Stimulated activated naive CD8-positive, alpha-beta T cell treated with anti-CD3 and anti-CD28 coated beads, Interleukin-15, amount 100 ng/mL, for 72 hours (primary cell): ENCODE results near the gene ROS1.

ENCODE experiments used
- ATAC-seq: fragments of 150-1000 bp; cut with Tn5 transposase; 2 replicates; pipeline ENCODE4 v1.10.0; 2021; ENCODE audit warnings: mild to moderate bottlenecking, moderate library complexity
- DNase-seq, 2 donors: peaks; one replicate each; pipeline ENCODE4 v3.0.0; 2021 to 2022
- H3K27ac Mint-ChIP-seq, 2 donors: one replicate each; pipeline ENCODE4 v1.8.0; 2022; ENCODE audit warnings: mild to moderate bottlenecking in 2 of 2, mixed read lengths in 2 of 2, moderate library complexity in 2 of 2
- H3K27me3 Mint-ChIP-seq: one replicate; pipeline ENCODE4 v1.8.0; 2022; ENCODE audit warnings: mixed read lengths
- H3K4me1 Mint-ChIP-seq: one replicate; pipeline ENCODE4 v1.8.0; 2022; ENCODE audit warnings: mild to moderate bottlenecking, mixed read lengths
- H3K4me3 Mint-ChIP-seq, 2 donors: one replicate each; pipeline ENCODE4 v1.8.0; 2022; ENCODE audit warnings: mild to moderate bottlenecking in 2 of 2, mixed read lengths in 2 of 2, moderate library complexity in 1 of 2
- H3K9me3 Mint-ChIP-seq, 2 donors: one replicate each; pipeline ENCODE4 v1.8.0; 2022; ENCODE audit warnings: mixed read lengths in 2 of 2

Gene ROS1

DNA sequence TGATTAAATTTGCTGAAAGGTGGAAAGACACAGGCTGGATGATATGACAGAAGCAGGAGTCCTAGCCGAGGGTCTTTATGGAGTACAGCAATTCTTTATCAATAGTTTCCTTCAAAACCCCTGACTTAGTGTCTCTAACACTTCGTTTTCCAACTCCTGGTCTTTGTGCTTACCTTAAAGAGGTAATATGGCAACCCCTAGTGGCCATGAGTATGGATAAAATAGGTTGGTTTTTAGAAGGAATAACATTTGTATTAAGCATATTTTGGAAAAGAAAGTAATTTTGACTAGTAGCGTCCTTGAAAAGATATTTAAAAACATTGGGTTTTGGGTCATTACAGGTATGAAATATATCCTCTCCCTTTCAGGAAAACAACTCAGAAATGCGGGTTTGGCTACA is 108.5 kb downstream of the ROS1 start:
- ATAC-seq (no peak), DNase-seq (no peak)
- no peaks in the 10 kb centered on the region for H3K4me1 Mint-ChIP-seq
- H3K27me3 Mint-ChIP-seq = peaks cover 17% of the 10 kb centered on the region
- H3K4me3 Mint-ChIP-seq = no peak overlapping the region
- H3K27ac Mint-ChIP-seq = no peak overlapping the region
- H3K9me3 Mint-ChIP-seq = no peaks in the 10 kb centered on the region

DNA sequence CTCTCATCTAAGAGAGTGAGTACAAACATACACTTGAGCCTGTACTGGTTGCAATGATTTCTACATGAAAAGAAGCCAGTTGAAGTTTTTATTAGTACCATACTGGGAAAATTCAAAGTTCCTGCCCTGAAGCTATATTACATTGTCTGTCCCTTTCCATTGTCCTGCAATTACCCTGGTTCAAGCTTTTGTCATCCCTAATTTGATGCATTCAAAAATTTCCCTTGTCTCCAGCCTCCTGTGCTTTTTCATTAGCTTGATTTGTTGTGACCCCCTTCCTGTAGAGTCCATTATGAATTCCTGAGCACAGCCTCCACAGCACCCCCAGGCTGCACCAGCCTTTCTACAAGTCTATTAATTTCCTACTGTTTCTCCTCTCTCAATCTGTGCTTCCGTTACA is 114.0 kb downstream of the ROS1 start:
- Mint-ChIP-seq H3K4me3 (no peak overlapping the region), H3K27me3 (peaks cover 33% of the 10 kb centered on the region), H3K27ac (no peak overlapping the region), H3K9me3 (no peaks in the 10 kb centered on the region), H3K4me1 (no peaks in the 10 kb centered on the region)
- DNase-seq (no peak), ATAC-seq (no peak)

DNA sequence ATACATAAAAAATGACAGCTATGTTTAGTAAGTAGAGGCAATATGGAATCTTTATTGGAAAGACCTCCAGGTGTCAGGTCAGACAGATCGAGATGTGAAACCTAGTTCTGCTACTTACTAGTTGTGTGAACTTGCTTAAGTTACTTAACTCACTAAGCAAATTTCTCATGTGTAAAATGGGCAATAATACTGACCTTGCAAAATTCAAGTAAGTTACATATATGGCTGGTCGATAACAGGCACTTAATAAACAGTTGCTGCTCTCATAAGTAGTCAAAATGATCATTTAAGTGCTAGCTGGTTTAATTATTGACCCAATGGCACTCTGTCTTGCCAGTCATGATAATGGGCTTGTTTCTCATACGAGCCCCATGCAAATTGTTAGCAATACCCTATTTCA is 114.4 kb downstream of the ROS1 start:
- ATAC-seq (no peak), DNase-seq (no peak)
- Mint-ChIP-seq H3K27ac (no peak overlapping the region), H3K4me1 (no peaks in the 10 kb centered on the region), H3K4me3 (no peak overlapping the region), H3K27me3 (peaks cover 33% of the 10 kb centered on the region), H3K9me3 (no peaks in the 10 kb centered on the region)

DNA sequence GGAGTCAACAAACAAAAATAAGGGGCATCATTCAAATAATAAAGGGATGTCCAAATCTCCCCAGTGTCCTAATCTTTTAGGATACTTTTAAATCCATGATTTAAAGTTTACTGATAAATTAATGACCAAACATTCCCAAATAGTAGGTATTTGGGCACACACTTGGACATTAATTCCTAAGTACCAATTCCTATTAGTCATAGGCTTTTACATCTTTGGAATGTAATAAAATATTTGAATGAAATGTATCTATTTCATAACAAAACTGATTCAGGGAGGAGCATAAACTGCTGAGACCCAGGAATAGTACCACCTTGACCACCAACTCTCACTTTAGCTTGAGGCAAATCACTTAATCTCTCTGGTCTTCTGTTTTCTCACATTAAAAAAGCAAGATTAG is 116.1 kb downstream of the ROS1 start:
- no peaks in the 10 kb centered on the region for H3K9me3 Mint-ChIP-seq
- DNase-seq (no peak), ATAC-seq (no peak)
- no peak overlapping the region for H3K27ac Mint-ChIP-seq
- H3K4me3 Mint-ChIP-seq = no peak overlapping the region
- peaks cover 21% of the 10 kb centered on the region for H3K27me3 Mint-ChIP-seq
- no peaks in the 10 kb centered on the region for H3K4me1 Mint-ChIP-seq

DNA sequence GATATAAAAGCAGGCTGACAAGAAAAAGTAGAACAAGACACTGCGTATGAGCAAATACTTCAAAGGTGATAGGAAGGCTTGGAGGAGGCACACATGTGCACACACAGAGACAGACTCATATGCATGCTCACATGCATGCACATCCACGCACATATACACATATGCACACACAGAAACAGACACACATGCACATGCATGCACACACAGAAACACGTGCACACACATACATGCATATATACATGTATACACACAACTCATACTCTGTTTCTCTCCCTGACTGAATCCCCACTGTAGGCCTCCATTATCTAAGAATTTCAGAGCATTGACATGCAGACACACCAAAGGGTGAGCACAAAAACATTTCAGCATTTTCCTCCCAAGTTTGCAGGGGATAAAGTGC is 116.7 kb downstream of the ROS1 start:
- H3K9me3 Mint-ChIP-seq = no peaks in the 10 kb centered on the region

DNA sequence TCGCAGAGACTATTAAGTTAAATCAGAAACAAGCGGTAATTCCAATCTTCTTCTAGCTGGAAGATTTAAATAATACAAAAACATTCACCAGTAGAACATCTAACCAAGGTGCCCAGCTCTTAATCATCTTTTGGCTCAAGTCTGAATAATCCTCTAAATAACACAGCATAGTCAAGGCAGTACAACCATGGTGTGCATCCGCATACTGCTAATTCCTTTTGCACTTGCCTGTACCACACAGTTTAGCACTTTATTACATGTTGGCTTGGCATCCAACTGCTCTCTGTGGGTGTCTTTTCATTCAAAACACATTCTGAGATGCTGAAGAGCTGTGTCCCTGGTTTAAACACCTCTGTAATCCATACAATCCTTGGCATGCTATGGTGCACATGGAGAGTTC is 118.1 kb downstream of the ROS1 start:
- Mint-ChIP-seq H3K4me1 (no peaks in the 10 kb centered on the region), H3K27me3 (peaks cover 20% of the 10 kb centered on the region), H3K4me3 (no peak overlapping the region), H3K27ac (no peak overlapping the region), H3K9me3 (no peaks in the 10 kb centered on the region)
- ATAC-seq = no peak
- DNase-seq = no peak

More for the DNA sequence above, 116.7 kb downstream of the ROS1 start:
- DNase-seq (no peak), ATAC-seq (no peak)
- Mint-ChIP-seq H3K27me3 (peaks cover 21% of the 10 kb centered on the region), H3K4me1 (no peaks in the 10 kb centered on the region), H3K27ac (no peak overlapping the region), H3K4me3 (no peak overlapping the region)

DNA sequence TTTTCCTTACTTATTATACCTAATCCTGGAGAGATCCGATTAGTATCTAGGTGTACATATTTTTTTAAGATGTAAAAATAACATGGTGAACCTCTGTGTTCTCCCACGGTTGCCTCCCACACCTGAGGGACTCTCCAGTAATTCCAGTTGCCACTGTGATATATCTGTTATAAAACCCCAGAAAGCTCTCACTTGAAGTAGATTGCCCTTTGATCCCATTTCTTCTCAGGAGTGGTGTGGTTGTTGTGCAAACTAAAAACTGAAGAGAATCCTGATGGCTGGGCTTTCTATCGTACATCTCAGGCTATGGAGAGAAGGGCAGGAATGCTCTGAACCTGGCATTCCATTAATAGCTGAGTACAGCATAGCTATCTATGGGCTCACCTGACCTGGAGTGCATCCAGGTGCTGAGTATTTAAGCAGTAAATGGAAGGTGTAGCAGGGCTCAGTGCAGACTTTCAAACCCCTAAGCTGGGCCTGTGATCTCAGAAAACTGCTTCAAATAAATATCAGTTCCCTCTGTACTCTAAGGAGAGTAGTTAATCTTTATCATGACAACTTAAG is 119.4 kb downstream of the ROS1 start:
- Mint-ChIP-seq H3K4me3 (no peak overlapping the region), H3K9me3 (no peaks in the 10 kb centered on the region), H3K4me1 (no peaks in the 10 kb centered on the region), H3K27ac (no peak overlapping the region), H3K27me3 (peaks cover 10% of the 10 kb centered on the region)
- ATAC-seq (no peak), DNase-seq (no peak)

DNA sequence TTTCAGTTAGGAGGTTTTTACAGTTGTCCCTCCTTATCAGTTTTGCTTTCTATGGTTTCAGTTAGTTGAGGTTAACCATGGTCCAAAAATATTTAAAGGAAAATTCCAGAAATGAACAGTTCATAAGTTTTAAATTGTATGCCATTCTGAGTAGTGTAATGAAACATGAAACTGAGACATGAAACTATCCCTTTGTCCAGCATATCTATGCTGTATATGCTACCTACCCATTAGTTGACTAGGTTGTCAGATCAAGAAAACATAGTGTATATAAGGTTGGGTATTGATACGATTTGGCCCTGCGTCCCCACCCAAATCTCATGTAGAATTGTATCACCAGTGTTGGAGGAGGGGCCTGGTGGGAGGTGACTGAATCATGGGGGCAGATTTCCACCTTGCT is 121.3 kb downstream of the ROS1 start:
- DNase-seq (no peak), ATAC-seq (no peak)
- peaks cover 9% of the 10 kb centered on the region for H3K27me3 Mint-ChIP-seq
- no peak overlapping the region for H3K27ac Mint-ChIP-seq
- no peaks in the 10 kb centered on the region for H3K9me3 Mint-ChIP-seq
- no peak overlapping the region for H3K4me3 Mint-ChIP-seq
- no peaks in the 10 kb centered on the region for H3K4me1 Mint-ChIP-seq

DNA sequence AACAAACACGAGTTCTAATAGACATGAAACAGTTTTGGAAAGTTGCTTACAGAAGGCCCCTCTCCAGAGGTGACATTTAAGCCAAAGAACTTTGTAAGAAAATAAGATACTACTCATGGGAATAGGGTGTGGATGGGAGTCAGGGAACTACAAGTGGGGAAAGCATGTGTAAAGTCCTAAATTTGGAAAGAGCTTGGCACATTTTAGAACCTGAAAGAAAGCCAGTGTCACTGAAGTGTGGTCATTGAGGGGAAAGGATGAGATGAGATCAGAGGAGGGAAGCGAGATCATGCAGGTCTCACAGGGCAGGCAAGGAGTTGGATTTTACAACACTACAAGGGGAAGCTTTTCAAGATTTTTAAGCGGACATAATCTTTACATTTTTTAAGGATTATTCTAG is 122.4 kb downstream of the ROS1 start:
- H3K27me3 Mint-ChIP-seq = peaks cover 9% of the 10 kb centered on the region
- no peaks in the 10 kb centered on the region for H3K9me3 Mint-ChIP-seq
- no peak overlapping the region for H3K27ac Mint-ChIP-seq
- H3K4me1 Mint-ChIP-seq = no peaks in the 10 kb centered on the region
- no peak overlapping the region for H3K4me3 Mint-ChIP-seq
- ATAC-seq (no peak), DNase-seq (no peak)

DNA sequence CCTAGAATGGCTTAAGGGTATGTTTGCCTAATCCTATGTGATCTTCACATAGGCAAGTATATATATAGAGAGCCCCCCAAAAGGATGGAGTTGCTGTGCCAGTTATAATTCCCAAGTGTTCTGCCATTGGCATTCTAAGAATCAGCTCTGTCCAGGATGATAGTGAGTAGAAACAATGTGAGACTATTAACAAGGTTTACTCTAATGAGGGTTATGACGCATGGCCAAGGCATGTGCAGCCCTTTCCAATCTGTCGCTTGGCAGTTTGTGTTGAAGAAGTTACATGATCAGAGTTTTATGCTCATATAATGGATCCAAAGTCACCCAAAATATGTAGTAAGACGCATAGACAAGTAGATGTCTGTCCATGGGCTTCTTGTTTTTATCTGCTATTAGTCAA is 126.8 kb downstream of the ROS1 start:
- no peak overlapping the region for H3K4me3 Mint-ChIP-seq
- H3K9me3 Mint-ChIP-seq = no peaks in the 10 kb centered on the region
- DNase-seq (no peak), ATAC-seq (no peak)
- no peak overlapping the region for H3K27ac Mint-ChIP-seq
- H3K27me3 Mint-ChIP-seq = peaks cover 9% of the 10 kb centered on the region
- no peaks in the 10 kb centered on the region for H3K4me1 Mint-ChIP-seq

DNA sequence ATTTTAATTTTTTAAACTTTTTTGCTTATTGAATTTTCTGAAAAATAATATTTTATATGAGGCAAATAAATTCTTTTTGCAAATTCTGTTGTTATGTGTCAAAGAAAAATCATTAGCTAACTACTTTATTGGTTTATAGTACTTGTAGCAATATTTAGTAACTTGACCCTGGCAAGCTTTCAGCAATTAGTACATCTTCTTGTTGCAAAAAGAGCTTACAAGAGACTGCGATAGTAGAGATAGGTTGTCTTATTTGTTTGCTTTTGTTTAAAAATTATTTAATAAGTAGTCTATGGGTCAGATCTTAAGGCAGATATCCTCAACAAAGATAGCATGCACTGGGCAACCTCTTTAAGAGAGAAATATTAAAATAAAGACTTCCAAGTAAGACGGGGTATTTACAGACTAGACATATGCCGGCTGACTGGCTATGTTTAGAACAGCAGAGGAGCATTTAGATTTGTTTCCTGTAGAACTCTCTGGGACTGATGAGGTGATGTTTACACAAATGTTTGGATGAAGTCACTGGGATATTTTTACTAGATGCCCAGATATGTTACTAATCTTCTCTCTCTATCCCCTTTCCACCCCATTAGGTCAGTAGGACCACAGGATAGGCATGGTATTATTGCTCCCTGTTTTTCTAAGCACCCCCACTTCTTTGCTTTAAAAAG is 135.4 kb downstream of the ROS1 start:
- H3K27me3 Mint-ChIP-seq = peaks cover 19% of the 10 kb centered on the region
- H3K4me1 Mint-ChIP-seq = no peaks in the 10 kb centered on the region
- peaks cover 0 to 5% of the 10 kb centered on the region in 2 donors for H3K9me3 Mint-ChIP-seq
- ATAC-seq (no peak), DNase-seq (no peak)
- no peak overlapping the region for H3K27ac Mint-ChIP-seq
- no peak overlapping the region for H3K4me3 Mint-ChIP-seq

DNA sequence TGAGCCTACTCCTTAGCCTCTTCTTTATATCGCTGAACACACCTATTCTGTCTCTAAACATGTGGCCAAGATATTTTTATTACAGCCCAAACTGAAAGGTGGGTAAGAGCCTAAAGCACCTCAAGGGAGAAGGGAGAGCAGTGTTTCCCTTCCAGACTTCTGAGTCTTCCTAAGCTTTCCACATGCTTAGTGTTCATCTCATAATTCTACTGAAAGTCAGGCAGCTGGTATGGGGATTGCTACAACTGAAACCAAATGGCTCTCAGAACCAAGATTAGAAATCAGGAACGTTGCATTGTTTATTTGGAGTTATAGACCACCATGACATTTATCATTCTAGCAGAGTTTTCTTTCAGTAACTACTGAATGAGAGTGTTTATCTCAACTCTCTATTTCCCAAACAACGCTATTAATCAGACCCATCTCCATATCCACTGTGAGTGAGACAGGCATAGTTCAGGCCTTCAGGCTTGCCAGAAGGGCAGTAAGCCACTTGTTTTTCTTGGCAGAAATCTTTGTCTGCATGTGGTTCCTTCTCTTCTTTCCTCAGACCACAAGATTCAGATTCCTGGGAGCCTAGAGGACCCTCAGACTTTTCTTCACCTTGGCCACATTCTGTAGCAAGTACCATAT is 137.5 kb downstream of the ROS1 start:
- ATAC-seq (no peak), DNase-seq (no peak)
- no peak overlapping the region for H3K4me3 Mint-ChIP-seq
- no peak overlapping the region for H3K27ac Mint-ChIP-seq
- peaks cover 0 to 5% of the 10 kb centered on the region in 2 donors for H3K9me3 Mint-ChIP-seq
- H3K4me1 Mint-ChIP-seq = no peaks in the 10 kb centered on the region
- H3K27me3 Mint-ChIP-seq = peaks cover 19% of the 10 kb centered on the region

DNA sequence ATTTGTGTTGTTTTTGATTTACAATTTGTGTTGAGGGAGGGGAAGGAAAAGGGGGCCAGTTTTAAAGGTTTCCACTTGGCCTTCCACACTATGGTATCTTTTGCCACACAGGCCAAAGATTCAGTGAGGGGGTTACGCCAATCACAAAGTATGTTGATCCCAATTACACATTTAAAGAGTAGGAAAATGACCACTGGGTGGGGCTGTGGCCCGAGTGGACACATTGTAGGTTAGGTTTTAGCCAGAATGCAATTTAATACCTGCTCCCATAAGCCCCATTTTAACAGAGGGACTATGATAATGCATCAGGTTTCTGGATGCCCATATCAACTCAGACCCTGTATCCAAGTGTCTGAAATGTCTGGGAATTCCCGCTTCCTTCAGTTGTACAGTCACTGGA is 144.8 kb downstream of the ROS1 start:
- ATAC-seq (no peak), DNase-seq (no peak)
- H3K4me3 Mint-ChIP-seq = no peak overlapping the region
- H3K9me3 Mint-ChIP-seq = peaks cover 0 to 10% of the 10 kb centered on the region in 2 donors
- H3K27ac Mint-ChIP-seq = no peak overlapping the region
- H3K4me1 Mint-ChIP-seq = no peaks in the 10 kb centered on the region
- peaks cover 15% of the 10 kb centered on the region for H3K27me3 Mint-ChIP-seq

DNA sequence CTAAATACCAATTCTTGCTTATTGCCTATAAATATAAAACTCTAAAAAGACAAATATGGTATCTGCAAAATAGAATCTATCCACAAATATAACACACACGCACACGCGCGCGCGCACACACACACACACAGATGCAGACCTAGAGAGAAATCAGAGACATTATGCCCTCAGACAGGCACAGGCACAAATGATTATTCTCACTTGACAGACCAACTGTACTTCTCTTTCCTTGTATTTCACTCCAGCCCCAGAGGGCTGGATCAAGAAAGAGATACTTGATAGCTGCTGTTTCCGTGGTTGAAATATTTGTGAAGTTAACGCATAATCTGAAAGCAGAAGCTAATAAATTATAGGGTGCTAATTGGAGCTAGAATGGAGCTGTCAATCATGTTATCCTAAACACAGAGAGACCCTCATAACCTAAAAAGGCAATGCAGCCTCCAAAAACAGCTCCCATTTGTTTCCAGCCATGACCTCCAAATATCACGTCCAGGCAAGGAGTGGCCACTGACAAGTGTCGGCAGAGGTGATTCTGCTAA is 148.9 kb downstream of the ROS1 start:
- no peak for ATAC-seq
- Mint-ChIP-seq H3K27me3 (peaks cover 46% of the 10 kb centered on the region), H3K4me1 (peaks cover 10% of the 10 kb centered on the region), H3K27ac (no peak overlapping the region), H3K9me3 (no peaks in the 10 kb centered on the region), H3K4me3 (no peak overlapping the region)
- DNase-seq = no peak

DNA sequence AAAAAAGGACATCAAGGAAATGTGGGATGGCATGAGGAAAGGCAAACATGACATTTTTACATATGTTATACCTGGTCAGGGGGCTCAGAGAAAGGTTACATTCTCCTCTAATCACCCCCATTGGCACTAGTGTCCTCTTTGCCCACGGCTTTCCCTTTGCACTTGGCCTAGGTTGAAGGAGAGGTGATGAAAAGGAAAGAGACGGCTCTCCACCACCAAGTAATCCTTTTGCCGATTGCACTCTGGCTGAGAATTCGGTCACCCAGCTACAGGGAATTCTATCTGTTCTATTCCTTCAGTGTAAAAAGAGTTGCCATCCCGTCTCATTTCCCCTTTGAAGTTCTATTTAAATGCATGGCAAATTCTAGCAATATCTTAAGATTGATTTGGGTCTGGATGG is 150.0 kb downstream of the ROS1 start:
- DNase-seq = no peak
- Mint-ChIP-seq H3K9me3 (no peaks in the 10 kb centered on the region), H3K27ac (no peak overlapping the region), H3K4me3 (no peak overlapping the region), H3K4me1 (peaks cover 11% of the 10 kb centered on the region), H3K27me3 (peaks cover 57% of the 10 kb centered on the region)
- no peak for ATAC-seq

DNA sequence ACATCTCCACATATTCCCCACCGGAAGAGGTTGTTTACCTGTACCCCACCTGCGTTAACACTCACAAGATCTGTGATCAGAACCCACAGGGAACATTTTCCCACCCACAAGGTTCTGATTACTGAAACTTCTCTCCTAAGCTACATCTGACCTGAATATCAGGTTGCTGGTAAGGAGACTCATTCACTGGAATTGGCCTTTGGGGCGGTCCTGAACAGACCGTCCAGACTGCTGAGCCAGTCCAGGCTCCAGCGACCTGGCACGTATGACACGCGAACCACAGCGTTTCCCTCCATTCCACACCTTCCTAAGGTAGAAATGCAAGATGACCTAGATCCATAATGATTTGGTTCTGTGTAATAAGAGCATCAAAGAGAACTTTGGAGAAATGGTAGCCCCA is 150.5 kb downstream of the ROS1 start:
- Mint-ChIP-seq H3K4me1 (peaks cover 13% of the 10 kb centered on the region), H3K27me3 (peaks cover 62% of the 10 kb centered on the region), H3K9me3 (no peaks in the 10 kb centered on the region), H3K27ac (no peak overlapping the region), H3K4me3 (no peak overlapping the region)
- ATAC-seq (no peak), DNase-seq (no peak)
